HCT116 (cell line): ENCODE results near the gene MPHOSPH6. TPM values are rescaled to one million over a fixed set of nuclear protein-coding genes. Genes with fewer than 3 reads are reported as not detected.

Experiments
- ATAC-seq: fragments of 200-7000 bp; cut with Tn5 transposase; 2 replicates; pipeline ENCODE4 v1.9.1; 2020; ENCODE audit warnings: mild to moderate bottlenecking, moderate library complexity
- BruUV-seq: library from RNA; stranded (reverse); fragments of 400-500 nt; replicated peaks from 2 replicates; lab custom pipeline; 2021; lab: Mats Ljungman, UMichigan
- CTCF ChIA-PET: fragments of 300-600 bp; sonication (Branson Sonifier 250); formaldehyde crosslinking; loops from one replicate; lab custom pipeline; 2021; ENCODE audit warnings: antibody characterized with exemption; lab: Charles Lee
- POLR2A ChIA-PET: fragments of 300-600, 350-600 bp; sonication (Branson Sonifier 250); formaldehyde crosslinking; loops from one replicate; lab custom pipeline; 2021; ENCODE audit warnings: antibody characterized with exemption; lab: Charles Lee
- RAD21 ChIA-PET, 2 experiments: fragments of 300-600 bp; sonication (Branson Sonifier 250); formaldehyde crosslinking; loops; one replicate each; lab custom pipeline; 2023; ENCODE audit warnings: low total read pairs in 2 of 2; ENCODE audit not compliant: uncharacterized antibody in 2 of 2, unreplicated experiment in 2 of 2, low non-redundant PET in 1 of 2; lab: Charles Lee
- DNase-seq: peaks from one replicate; pipeline ENCODE4 v3.0.0-alpha.2; 2010; ENCODE audit warnings: low read depth, low spot score
- H2AFZ ChIP-seq: fragments of 200-600 bp; shearing (Covaris generic), sonication (generic); 2 replicates; pipeline ENCODE4 v1.6.1; 2017; ENCODE audit warnings: low read depth, mixed run types, mixed read lengths, antibody characterized with exemption, low read length; ENCODE audit not compliant: poor library complexity, severe bottlenecking
- H3K27ac ChIP-seq: 2 replicates; pipeline ENCODE4 v1.5.1; 2012; ENCODE audit warnings: low read depth, low read length
- H3K27me3 ChIP-seq: fragments of 200-600 bp; sonication (generic); 2 replicates; pipeline ENCODE4 v1.6.1; 2016; ENCODE audit warnings: mixed run types, low read length, mixed read lengths; ENCODE audit not compliant: insufficient read depth
- H3K36me3 ChIP-seq, 2 experiments: fragments of 200-500 bp in 1 of 2; fragments of 200-600 bp in 1 of 2; sonication (Bioruptor generic) in 1 of 2; sonication (generic) in 1 of 2; 2 replicates each; pipeline versions ENCODE4 v1.5.1 to v1.6.1; 2014 to 2016; ENCODE audit warnings: low read length in 2 of 2, inconsistent platforms in 1 of 2, mixed read lengths in 1 of 2, mixed run types in 1 of 2; ENCODE audit not compliant: insufficient read depth in 2 of 2, control insufficient read depth in 1 of 2
- H3K4me1 ChIP-seq, 2 experiments: fragments of 200-600 bp in 1 of 2; sonication (generic) in 1 of 2; 2 replicates each; pipeline versions ENCODE4 v1.5.1 to v1.6.1; 2012 to 2017; ENCODE audit warnings: low read length in 2 of 2, inconsistent platforms in 1 of 2, mild to moderate bottlenecking in 1 of 2, mixed read lengths in 1 of 2, mixed run types in 1 of 2, moderate library complexity in 1 of 2; ENCODE audit not compliant: insufficient read depth in 2 of 2, control insufficient read depth in 1 of 2
- H3K4me2 ChIP-seq: fragments of 200-600 bp; sonication (generic); 2 replicates; pipeline ENCODE4 v1.6.1; 2017; ENCODE audit warnings: mixed run types, low read length, mixed read lengths
- H3K4me3 ChIP-seq, 2 experiments: fragments of 200-600 bp in 1 of 2; sonication (generic) in 1 of 2; replicated peaks in 1 of 2; 2 replicates each; pipeline ENCODE4 v1.5.1; 2011 to 2016; ENCODE audit warnings: low read length in 2 of 2, control low read depth in 1 of 2, low read depth in 1 of 2, mild to moderate bottlenecking in 1 of 2, mixed read lengths in 1 of 2, mixed run types in 1 of 2
- H3K79me2 ChIP-seq: fragments of 200-600 bp; sonication (generic); 2 replicates; pipeline ENCODE4 v1.6.1; 2017; ENCODE audit warnings: mild to moderate bottlenecking, mixed run types, low read length, moderate library complexity, mixed read lengths; ENCODE audit not compliant: insufficient read depth
- H3K9ac ChIP-seq: fragments of 200-600 bp; sonication (generic); 2 replicates; pipeline ENCODE4 v1.6.1; 2016; ENCODE audit warnings: low read length, mixed read lengths
- H3K9me2 ChIP-seq: fragments of 200-600 bp; sonication (generic), shearing (Covaris generic); 2 replicates; pipeline ENCODE4 v1.6.1; 2017; ENCODE audit warnings: mixed run types, mild to moderate bottlenecking, moderate library complexity; ENCODE audit not compliant: insufficient read depth
- H3K9me3 ChIP-seq, 2 experiments: fragments of 200-500 bp in 1 of 2; fragments of 200-600 bp in 1 of 2; sonication (Bioruptor generic) in 1 of 2; sonication (generic) in 1 of 2; 2 replicates each; pipeline ENCODE4 v1.6.1; 2014 to 2017; ENCODE audit warnings: low read length in 2 of 2, mixed read lengths in 2 of 2, inconsistent platforms in 1 of 2, low read depth in 1 of 2, mild to moderate bottlenecking in 1 of 2, mixed run types in 1 of 2, moderate library complexity in 1 of 2; ENCODE audit not compliant: control insufficient read depth in 1 of 2, insufficient read depth in 1 of 2
- H4K20me1 ChIP-seq: fragments of 200-600 bp; sonication (generic), shearing (Covaris generic); 2 replicates; pipeline ENCODE4 v1.6.1; 2017; ENCODE audit warnings: mixed run types, mild to moderate bottlenecking, moderate library complexity; ENCODE audit not compliant: insufficient read depth
- EGR1 ChIP-seq: IDR thresholded peaks from 2 replicates; pipeline ENCODE4 v1.6.1; 2012; ENCODE audit warnings: low read depth
- POLR2A ChIP-seq: IDR thresholded peaks from 2 replicates; pipeline ENCODE4 v1.7.0; 2011; ENCODE audit warnings: borderline replicate concordance; ENCODE audit not compliant: insufficient read depth, insufficient read length; ENCODE audit errors: extremely low read depth
- SIN3A ChIP-seq: IDR thresholded peaks from 2 replicates; pipeline ENCODE4 v1.6.1; 2012; ENCODE audit warnings: low read depth
- YY1 ChIP-seq: IDR thresholded peaks from 2 replicates; pipeline ENCODE4 v1.6.1; 2011; ENCODE audit warnings: low read length, low read depth, moderate library complexity, mild to moderate bottlenecking; ENCODE audit not compliant: insufficient replicate concordance; ENCODE audit errors: extremely low read depth
- ZNF274 ChIP-seq: fragments of 200-500 bp; sonication (Bioruptor generic); IDR thresholded peaks from 2 replicates; pipeline ENCODE4 v1.6.1; 2014; ENCODE audit warnings: mild to moderate bottlenecking, low read depth, low read length, inconsistent platforms
- intact Hi-C: fragments of 100-400 bp; cut with micrococcal nuclease; formaldehyde crosslinking; loops from 2 replicates; pipeline ENCODE4 v1.10.0; 2022
- total RNA-seq: library from RNA; stranded (reverse); gene quantifications from one replicate; pipeline ENCODE4 v1.2.1, GENCODE V29; 2021; ENCODE audit not compliant: unreplicated experiment

The MPHOSPH6 gene
- total RNA-seq, 1 experiment from 2014 or later: 52.2 TPM

DNA sequence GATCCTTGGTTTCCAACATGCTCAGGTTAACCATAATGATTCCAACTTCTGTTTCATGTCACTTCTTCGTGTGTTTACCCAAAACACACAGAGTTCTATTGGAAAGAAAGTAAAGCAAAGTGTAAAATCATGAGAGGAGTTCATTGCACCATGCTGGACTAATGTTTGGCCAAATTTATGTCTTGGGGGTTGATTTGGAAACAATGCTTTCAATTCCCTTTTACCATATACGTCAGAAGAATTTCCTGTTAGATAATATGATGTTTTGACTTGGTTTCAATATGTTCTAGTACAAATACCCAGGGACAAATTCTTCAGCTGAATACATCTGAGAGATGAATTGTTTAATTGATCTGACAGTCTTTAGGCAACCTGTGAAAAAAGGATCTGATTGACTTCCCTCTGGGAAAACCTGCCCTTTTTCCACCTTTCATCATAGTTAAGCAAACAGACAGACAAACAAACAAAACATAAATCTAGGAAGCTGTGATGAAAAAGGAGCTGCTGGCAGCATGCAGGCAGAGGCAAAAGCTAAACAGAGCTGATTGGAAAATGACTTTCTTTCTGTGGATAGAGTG, 26.0 kb upstream of the MPHOSPH6 start:
- no peak for ATAC-seq
- CTCF ChIA-PET: interaction anchor here (1.0 to 1.2 kb wide), 2 partner anchors 34 to 134 kb away, joined by 3 to 4 read pairs; no protein-coding TSS in a partner anchor
- Histone ChIP-seq H4K20me1 (no peaks in the 10 kb centered on the region), H3K9ac (no peak overlapping the region), H3K9me3 (no peaks in the 10 kb centered on the region)
- no TSS peak for BruUV-seq
- DNase-seq: no peak
- no peak for TF ChIP-seq SIN3A
- no peak for TF ChIP-seq EGR1
- no peak for TF ChIP-seq YY1
- TF ChIP-seq, all 23 proteins: peak for 0
- no peak overlapping the region for H3K27ac ChIP-seq
- no peaks in the 10 kb centered on the region for H3K9me2 ChIP-seq
- POLR2A ChIA-PET: no interaction called here
- H3K4me2 ChIP-seq: no peak overlapping the region
- peaks cover 23% of the 10 kb centered on the region for H3K27me3 ChIP-seq
- intact Hi-C loops: no loop called here
- no peak overlapping the region for H2AFZ ChIP-seq
- H3K4me1 ChIP-seq: no peaks in the 10 kb centered on the region
- H3K79me2 ChIP-seq: no peaks in the 10 kb centered on the region
- no peaks in the 10 kb centered on the region for H3K36me3 ChIP-seq
- RAD21 ChIA-PET: no interaction called here
- no peak overlapping the region for H3K4me3 ChIP-seq

DNA sequence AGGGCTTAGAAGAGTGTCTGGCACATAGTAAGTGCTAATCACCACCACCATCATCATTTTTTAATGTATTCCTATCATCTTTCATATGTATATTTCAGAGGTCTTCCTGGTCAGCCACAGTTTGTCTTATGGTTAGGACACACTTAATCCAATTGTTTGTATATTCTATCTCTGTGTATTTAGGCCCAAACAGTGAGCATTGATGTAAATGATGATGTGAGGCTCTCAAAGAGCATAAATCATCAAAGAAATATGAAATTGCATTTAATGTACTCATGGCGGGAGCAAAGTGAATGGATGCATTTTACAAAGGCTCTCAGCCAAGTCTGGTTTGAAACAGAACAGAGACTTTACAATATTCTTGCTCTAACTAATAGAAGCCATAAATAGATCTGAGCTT, 24.1 kb upstream of the MPHOSPH6 start:
- no peak overlapping the region for H3K9ac ChIP-seq
- ATAC-seq: no peak
- no peak for TF ChIP-seq POLR2A
- TF ChIP-seq ZNF274: no peak
- TF ChIP-seq, all 23 proteins: peak for 0
- no peak overlapping the region for H3K4me3 ChIP-seq
- H3K79me2 ChIP-seq: no peaks in the 10 kb centered on the region
- H3K9me3 ChIP-seq: no peaks in the 10 kb centered on the region
- no peak for DNase-seq
- no peak overlapping the region for H3K27ac ChIP-seq
- no peaks in the 10 kb centered on the region for H3K4me1 ChIP-seq
- POLR2A ChIA-PET: no interaction called here
- CTCF ChIA-PET: no interaction called here
- no peak overlapping the region for H2AFZ ChIP-seq
- H4K20me1 ChIP-seq: no peaks in the 10 kb centered on the region
- no peaks in the 10 kb centered on the region for H3K9me2 ChIP-seq
- intact Hi-C loops: no loop called here
- H3K27me3 ChIP-seq: peaks cover 41% of the 10 kb centered on the region
- H3K36me3 ChIP-seq: no peaks in the 10 kb centered on the region
- BruUV-seq: no TSS peak
- H3K4me2 ChIP-seq: no peak overlapping the region
- RAD21 ChIA-PET: no interaction called here
